Measurements from ENCODE around the gene EBPL.

- no peak for TF ChIP-seq POLR2A (IDR thresholded peaks at IDR 0.05)
- TF ChIP-seq CTCF (IDR thresholded peaks at IDR 0.05) = no peak
These were observed 44.6 kb downstream of the EBPL start for GRCh38 chr13:49646688-49647087.
